GM06990 (cell line): ENCODE data around the gene HRH3.

Experiments used
- DNase-seq: peaks from one replicate; pipeline ENCODE4 v3.0.0-alpha.2; 2011; ENCODE audit not compliant: insufficient read length; ENCODE audit errors: extremely low read depth
- H3K27me3 ChIP-seq: replicated peaks from 2 replicates; pipeline ENCODE4 v1.6.0; 2011; ENCODE audit warnings: low read length; ENCODE audit not compliant: control insufficient read depth, insufficient read depth
- H3K36me3 ChIP-seq: 2 replicates; pipeline ENCODE4 v1.5.1; 2011; ENCODE audit warnings: low read length; ENCODE audit not compliant: control insufficient read depth, insufficient read depth
- H3K4me3 ChIP-seq: replicated peaks from 2 replicates; pipeline ENCODE4 v1.5.1; 2011; ENCODE audit warnings: low read depth, mild to moderate bottlenecking, control low read depth, low read length
- TF ChIP-seq, protein P1 (sequence below): IDR thresholded peaks from 2 replicates; pipeline ENCODE4 v1.5.1; 2011; ENCODE audit warnings: low read length, control low read depth, mild to moderate bottlenecking, inconsistent platforms; ENCODE audit not compliant: insufficient read depth, poor library complexity, severe bottlenecking

Gene HRH3

DNA sequence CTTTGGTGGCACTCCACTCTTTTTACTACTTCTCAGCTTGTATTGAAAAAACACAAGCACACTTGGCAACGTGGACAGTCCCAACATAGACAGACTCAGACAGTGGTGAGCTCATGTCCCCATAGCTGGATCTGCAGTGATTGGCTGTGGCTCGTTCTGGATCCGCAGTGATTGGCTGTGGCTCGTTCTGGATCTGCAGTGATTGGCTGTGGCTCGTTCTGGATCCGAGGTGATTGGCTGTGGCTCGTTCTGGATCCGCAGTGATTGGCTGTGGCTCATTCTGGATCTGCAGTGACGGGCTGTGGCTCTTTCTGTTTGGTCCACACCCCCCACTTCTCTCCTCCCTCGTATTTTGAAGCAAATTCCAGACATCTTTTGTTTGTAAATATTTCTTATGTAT, 46.3 kb upstream of the HRH3 start:
- no peak for DNase-seq
- Histone ChIP-seq H3K36me3 (peaks cover 16% of the 10 kb centered on the region), H3K4me3 (no peak overlapping the region), H3K27me3 (no peaks in the 10 kb centered on the region)
- TF ChIP-seq, protein P1, sequence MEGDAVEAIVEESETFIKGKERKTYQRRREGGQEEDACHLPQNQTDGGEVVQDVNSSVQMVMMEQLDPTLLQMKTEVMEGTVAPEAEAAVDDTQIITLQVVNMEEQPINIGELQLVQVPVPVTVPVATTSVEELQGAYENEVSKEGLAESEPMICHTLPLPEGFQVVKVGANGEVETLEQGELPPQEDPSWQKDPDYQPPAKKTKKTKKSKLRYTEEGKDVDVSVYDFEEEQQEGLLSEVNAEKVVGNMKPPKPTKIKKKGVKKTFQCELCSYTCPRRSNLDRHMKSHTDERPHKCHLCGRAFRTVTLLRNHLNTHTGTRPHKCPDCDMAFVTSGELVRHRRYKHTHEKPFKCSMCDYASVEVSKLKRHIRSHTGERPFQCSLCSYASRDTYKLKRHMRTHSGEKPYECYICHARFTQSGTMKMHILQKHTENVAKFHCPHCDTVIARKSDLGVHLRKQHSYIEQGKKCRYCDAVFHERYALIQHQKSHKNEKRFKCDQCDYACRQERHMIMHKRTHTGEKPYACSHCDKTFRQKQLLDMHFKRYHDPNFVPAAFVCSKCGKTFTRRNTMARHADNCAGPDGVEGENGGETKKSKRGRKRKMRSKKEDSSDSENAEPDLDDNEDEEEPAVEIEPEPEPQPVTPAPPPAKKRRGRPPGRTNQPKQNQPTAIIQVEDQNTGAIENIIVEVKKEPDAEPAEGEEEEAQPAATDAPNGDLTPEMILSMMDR: no peak

GRCh38 chr20:62265365-62265764, 45.3 kb upstream of the HRH3 start:
- Histone ChIP-seq H3K36me3 (peaks cover 19% of the 10 kb centered on the region), H3K27me3 (no peaks in the 10 kb centered on the region), H3K4me3 (no peak overlapping the region)
- TF ChIP-seq, protein P1: no peak
- no peak for DNase-seq

GRCh38 chr20:62263396-62263795, 43.3 kb upstream of the HRH3 start:
- peaks cover 20% of the 10 kb centered on the region for H3K36me3 ChIP-seq
- H3K4me3 ChIP-seq: no peak overlapping the region
- no peak for DNase-seq
- TF ChIP-seq, protein P1: no peak
- no peaks in the 10 kb centered on the region for H3K27me3 ChIP-seq

DNA sequence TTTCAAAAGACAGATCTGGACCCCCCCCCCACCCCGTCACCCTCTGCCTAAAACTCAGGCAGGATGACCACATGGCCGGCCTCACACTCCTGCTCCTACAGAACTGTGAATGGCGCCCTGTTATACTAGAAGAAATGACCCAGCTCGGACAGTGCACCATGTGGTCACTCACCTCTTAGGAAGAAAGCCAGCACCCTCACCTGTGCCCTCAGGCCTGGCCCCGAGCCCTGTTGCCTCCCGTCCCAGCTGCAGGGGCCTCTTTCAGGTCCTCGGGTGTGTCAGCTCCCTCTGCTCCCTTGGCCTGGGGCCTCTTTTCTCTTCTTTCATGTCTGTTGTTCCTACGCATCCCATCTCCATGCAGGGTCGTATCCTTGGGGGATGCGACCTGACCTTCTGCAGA, 42.0 kb upstream of the HRH3 start:
- DNase-seq: no peak
- TF ChIP-seq, protein P1: no peak
- Histone ChIP-seq H3K4me3 (no peak overlapping the region), H3K27me3 (no peaks in the 10 kb centered on the region), H3K36me3 (peaks cover 21% of the 10 kb centered on the region)

GRCh38 chr20:62259294-62259565, 39.2 kb upstream of the HRH3 start:
- H3K4me3 ChIP-seq: no peak overlapping the region
- DNase-seq: no peak
- H3K36me3 ChIP-seq: peaks cover 22% of the 10 kb centered on the region
- TF ChIP-seq, protein P1: no peak
- no peaks in the 10 kb centered on the region for H3K27me3 ChIP-seq

DNA sequence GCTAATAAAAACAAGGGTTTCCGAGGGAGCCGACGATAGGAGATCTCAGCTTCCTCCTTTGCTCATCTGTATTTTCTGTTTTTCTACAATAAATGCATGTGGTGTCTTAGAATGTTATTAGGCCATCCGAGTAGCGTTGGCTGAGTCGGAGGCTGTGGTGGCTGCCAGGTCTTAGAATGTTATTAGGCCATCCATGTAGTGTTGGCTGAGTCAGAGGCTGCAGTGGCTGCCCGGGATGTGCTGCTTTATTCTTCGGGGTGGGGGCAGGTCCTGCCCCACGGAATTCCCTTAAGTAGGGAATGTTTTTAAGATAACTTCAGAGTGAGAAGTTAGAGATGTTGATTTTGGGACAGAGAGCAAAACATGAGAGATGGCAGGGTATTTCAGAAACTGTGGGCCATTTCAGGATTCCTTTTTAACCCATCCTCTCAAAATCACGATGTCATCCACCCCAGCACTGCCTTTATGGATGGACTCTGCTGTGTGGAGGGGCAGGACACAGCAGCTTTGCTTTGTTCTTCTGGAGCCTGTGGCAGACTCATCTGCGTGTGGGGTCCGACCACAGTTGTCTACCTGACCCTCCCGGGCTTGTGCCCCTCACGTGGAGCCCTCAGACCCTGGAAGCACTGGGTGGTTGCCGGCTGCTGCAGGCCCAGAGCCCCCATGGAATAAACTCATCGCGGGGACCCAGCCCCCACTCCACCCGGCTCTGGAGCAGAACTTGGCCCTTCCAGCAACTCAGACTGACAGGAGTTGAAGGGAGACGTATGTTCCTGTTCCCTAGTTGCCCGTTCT, 38.6 kb upstream of the HRH3 start:
- DNase-seq: no peak
- TF ChIP-seq, protein P1: no peak
- Histone ChIP-seq H3K36me3 (peaks cover 21% of the 10 kb centered on the region), H3K4me3 (no peak overlapping the region), H3K27me3 (no peaks in the 10 kb centered on the region)
